ENCODE results near the gene LIX1L.
A peak's percentile ranks its signal among the peaks of the same experiment; 100 is the strongest.
"Not testable (repeated sequence)": the region's sequence is repeated elsewhere in the genome, so short reads cannot be mapped to it uniquely, and the experiment has no call there.

LIX1L gene

GRCh38 chr1:145927916-145928643 is 29.7 kb downstream of the LIX1L start:
- DNase-seq = no peak

GRCh38 chr1:145927063-145927886 is 30.5 kb downstream of the LIX1L start, which contains the start of gene RBM8A:
RBM8A (minus strand) TSS chr1:145927484; CDS start chr1:145927426, 58 bp downstream.
- DNase-seq = peak; percentile 92

- peak; percentile 64 for DNase-seq
Observed at GRCh38 chr1:145926686-145927062, 31.1 kb downstream of the LIX1L start.

GRCh38 chr1:145922266-145922665 is 35.6 kb downstream of the LIX1L start:
- no peak for DNase-seq

- not testable (repeated sequence) for DNase-seq
Observed at GRCh38 chr1:145920297-145920696, 37.5 kb downstream of the LIX1L start.

GRCh38 chr1:145918992-145919939 is 38.6 kb downstream of the LIX1L start:
- no peak for DNase-seq

- peak; percentile 94 for DNase-seq
Observed at GRCh38 chr1:145918144-145918991, 39.4 kb downstream of the LIX1L start, which contains the start of gene PEX11B. PEX11B (minus strand) TSS chr1:145918717; CDS start chr1:145918688, 29 bp downstream.

- DNase-seq = no peak
Observed at GRCh38 chr1:145917595-145917994, 40.2 kb downstream of the LIX1L start.

GRCh38 chr1:145916745-145917144 is 41.1 kb downstream of the LIX1L start:
- no peak for DNase-seq

GRCh38 chr1:145912128-145912641 is 45.6 kb downstream of the LIX1L start:
- no peak for DNase-seq

GRCh38 chr1:145908653-145909052 is 49.2 kb downstream of the LIX1L start:
- no peak for DNase-seq

- no peak for DNase-seq
Observed at GRCh38 chr1:145906954-145907753, 50.7 kb downstream of the LIX1L start.

- no peak for DNase-seq
Observed at GRCh38 chr1:145901312-145902021, 56.4 kb downstream of the LIX1L start.

- DNase-seq = no peak
Observed at GRCh38 chr1:145898756-145899155, 59.1 kb downstream of the LIX1L start.

- no peak for DNase-seq
Observed at GRCh38 chr1:145897969-145898368, 59.8 kb downstream of the LIX1L start.

- no peak for DNase-seq
Observed at GRCh38 chr1:145895471-145895870, 62.3 kb downstream of the LIX1L start.

- DNase-seq = no peak
Observed at GRCh38 chr1:145893306-145894055, 64.3 kb downstream of the LIX1L start.

GRCh38 chr1:145892486-145893087 is 65.2 kb downstream of the LIX1L start:
- DNase-seq = no peak

All from activated naive CD4-positive, alpha-beta T cell treated with anti-CD3 and anti-CD28 coated beads, Interleukin-2, amount 50 U/mL, for 16 hours (primary cell).